B cell (primary cell): ENCODE results near the gene GJC1. TPM values are rescaled to one million over a fixed set of nuclear protein-coding genes. Genes with fewer than 3 reads are reported as not detected.

Experiments used
- ATAC-seq: fragments of 200-7000 bp; cut with Tn5 transposase; one replicate; pipeline ENCODE4 v1.10.0; 2021; ENCODE audit warnings: low read depth, mild to moderate bottlenecking, moderate number of reproducible peaks, moderate library complexity
- CTCF ChIA-PET: fragments of 350-600 bp; sonication (Branson Sonifier 250); formaldehyde crosslinking; loops from one replicate; lab custom pipeline; 2021; ENCODE audit warnings: antibody characterized with exemption, inconsistent platforms; lab: Charles Lee
- POLR2A ChIA-PET: fragments of 350-600 bp; sonication (Branson Sonifier 250); formaldehyde crosslinking; loops from one replicate; lab custom pipeline; 2021; ENCODE audit warnings: antibody characterized with exemption; lab: Charles Lee
- DNase-seq: peaks from one replicate; pipeline ENCODE4 v3.0.0; 2013
- H2AFZ ChIP-seq: 2 replicates; pipeline ENCODE4 v1.6.1; 2012; ENCODE audit warnings: mild to moderate bottlenecking, low read depth, low read length; ENCODE audit not compliant: insufficient read depth, poor library complexity, severe bottlenecking
- H3K27ac ChIP-seq, 2 donors: 1 replicate in 1 of 2; 2 replicates in 1 of 2; pipeline ENCODE4 v1.5.1; 2012 to 2013; ENCODE audit warnings: low read length in 2 of 2, mild to moderate bottlenecking in 2 of 2, moderate library complexity in 1 of 2
- H3K27me3 ChIP-seq, 4 experiments: fragments of 200-600 bp in 1 of 4; sonication (generic) in 1 of 4; replicated peaks in 1 of 4; 1 replicate in 2 of 4; 2 replicates in 2 of 4; pipeline versions ENCODE4 v1.6.1 to v1.7.0; 2013 to 2016; ENCODE audit warnings: low read length in 3 of 4, mild to moderate bottlenecking in 2 of 4, mixed read lengths in 1 of 4, moderate library complexity in 1 of 4; ENCODE audit not compliant: insufficient read depth in 4 of 4, control insufficient read depth in 3 of 4; ENCODE audit errors: control extremely low read depth in 1 of 4
- H3K36me3 ChIP-seq, 2 experiments: replicated peaks in 1 of 2; 1 replicate in 1 of 2; 2 replicates in 1 of 2; pipeline versions ENCODE4 v1.6.1 to v1.7.1; 2013; ENCODE audit warnings: low read length in 1 of 2; ENCODE audit not compliant: insufficient read depth in 2 of 2, control insufficient read depth in 1 of 2; ENCODE audit errors: control extremely low read depth in 1 of 2, extremely low read depth in 1 of 2
- H3K4me1 ChIP-seq, 2 donors: fragments of 200-600 bp in 1 of 2; sonication (generic) in 1 of 2; 1 replicate in 1 of 2; 2 replicates in 1 of 2; pipeline versions ENCODE4 v1.5.1 to v1.6.1; 2013 to 2017; ENCODE audit warnings: low read length in 2 of 2; ENCODE audit not compliant: control insufficient read depth in 2 of 2, insufficient read depth in 2 of 2
- H3K4me2 ChIP-seq: replicated peaks from 2 replicates; pipeline ENCODE3; 2012; ENCODE audit warnings: mild to moderate bottlenecking, low read depth, low read length; ENCODE audit not compliant: poor library complexity, severe bottlenecking
- H3K4me3 ChIP-seq, 5 experiments: fragments of 200-600 bp in 1 of 5; sonication (generic) in 1 of 5; 1 replicate in 3 of 5; 2 replicates in 2 of 5; pipeline versions ENCODE4 v1.5.1 to v1.7.0; 2011 to 2016; ENCODE audit warnings: low read length in 4 of 5, mild to moderate bottlenecking in 4 of 5, low read depth in 2 of 5, control low read depth in 1 of 5, moderate library complexity in 1 of 5; ENCODE audit not compliant: insufficient read depth in 1 of 5; ENCODE audit errors: control extremely low read depth in 1 of 5, extremely low read depth in 1 of 5
- H3K79me2 ChIP-seq: fragments of 200-600 bp; sonication (generic); one replicate; pipeline ENCODE4 v1.6.0; 2016; ENCODE audit warnings: low read length; ENCODE audit not compliant: control insufficient read depth, insufficient read depth
- H3K9ac ChIP-seq: fragments of 200-600 bp; sonication (generic); 2 replicates; pipeline ENCODE4 v1.6.1; 2017; ENCODE audit warnings: mild to moderate bottlenecking, low read length, moderate library complexity
- H3K9me3 ChIP-seq, 3 donors: one replicate each; pipeline versions ENCODE4 v1.6.1 to v1.7.1; 2013; ENCODE audit warnings: low read length in 2 of 3; ENCODE audit not compliant: control insufficient read depth in 2 of 3, insufficient read depth in 1 of 3; ENCODE audit errors: control extremely low read depth in 1 of 3
- H4K20me1 ChIP-seq: 2 replicates; pipeline ENCODE4 v1.6.0; 2012; ENCODE audit warnings: mild to moderate bottlenecking, low read length; ENCODE audit not compliant: insufficient read depth, control insufficient read depth, poor library complexity, severe bottlenecking
- H3K27ac Mint-ChIP-seq: one replicate; pipeline ENCODE4 v1.8.0; 2021; ENCODE audit warnings: mixed read lengths
- H3K27me3 Mint-ChIP-seq: one replicate; pipeline ENCODE4 v1.8.0; 2021; ENCODE audit warnings: mixed read lengths
- H3K4me1 Mint-ChIP-seq: one replicate; pipeline ENCODE4 v1.8.0; 2021; ENCODE audit warnings: mixed read lengths
- H3K4me3 Mint-ChIP-seq: one replicate; pipeline ENCODE4 v1.8.0; 2021; ENCODE audit warnings: mixed read lengths
- H3K9me3 Mint-ChIP-seq: one replicate; pipeline ENCODE4 v1.8.0; 2022; ENCODE audit warnings: mixed read lengths; ENCODE audit not compliant: insufficient read depth
- EZH2 ChIP-seq: IDR thresholded peaks from 2 replicates; pipeline ENCODE4 v1.6.1; 2012; ENCODE audit warnings: borderline replicate concordance, low read depth, mild to moderate bottlenecking, moderate library complexity, low read length; ENCODE audit not compliant: insufficient read depth, poor library complexity, severe bottlenecking
- WGBS: methylation state at CpG from one replicate; pipeline ENCODE4 v1.1.5; 2013; ENCODE audit warnings: missing lambda C conversion rate; ENCODE audit not compliant: insufficient coverage; 5-methylcytosine and 5-hydroxymethylcytosine counted together
- intact Hi-C: fragments of 100-400 bp; cut with micrococcal nuclease; formaldehyde crosslinking; loops from one replicate; pipeline ENCODE4 v1.10.0; 2022
- polyA plus RNA-seq: library from polyadenylated mRNA; depleted of rRNA; stranded (reverse); fragments of >200 nt; gene quantifications from 2 replicates; pipeline ENCODE4 v1.2.3, GENCODE V29; 2012
- total RNA-seq, 2 donors: library from RNA; stranded (reverse); fragments of 120-200 nt in 1 of 2; gene quantifications; 1 replicate in 1 of 2; 2 replicates in 1 of 2; pipeline versions ENCODE4 v1.2.3 to v1.2.4, GENCODE V29; 2013 to 2022
- TF ChIP-seq, protein P1 (sequence below): fragments of 200-600 bp; IDR thresholded peaks from one replicate; pipeline ENCODE4 v1.8.0; 2022; ENCODE audit warnings: antibody characterized with exemption, mild to moderate bottlenecking

The GJC1 gene
- total and polyA plus RNA-seq, 2 donors (not counting 1 experiment from before 2014, with no cell fraction given), result not detected

DNA sequence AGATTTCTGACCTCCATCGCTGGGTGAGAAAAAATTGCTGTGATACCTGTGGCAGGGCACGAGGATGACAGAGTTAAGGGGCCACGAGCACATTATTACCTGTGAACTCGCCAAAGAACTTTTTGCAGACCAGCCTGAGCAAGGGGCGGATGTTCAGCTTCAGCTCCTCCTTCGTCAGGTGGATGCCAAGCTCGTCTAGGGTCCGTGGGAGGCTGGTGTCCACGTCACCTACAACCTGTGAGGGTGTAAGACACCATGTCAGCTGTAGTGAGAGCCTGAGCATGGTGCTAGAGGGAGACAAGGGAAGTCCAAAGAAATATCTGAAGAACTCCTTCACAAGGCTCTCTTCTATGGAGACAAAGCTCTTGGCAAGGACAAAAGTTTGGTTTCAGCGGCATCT is 34.7 kb upstream of the GJC1 start:
- ChIA-PET POLR2A (no interaction called here), CTCF (interaction anchor here (0.8 to 9.7 kb wide), 15 partner anchors 8 to 331 kb away, joined by 3 to 208 read pairs (median 4); partner anchors contain the start of gene EFTUD2)
- DNase-seq, result no peak
- H3K79me2 ChIP-seq, result no peaks in the 10 kb centered on the region
- intact Hi-C loops, result loop anchor here (1.0 kb wide), 2 partner anchors 86 to 90 kb away; no protein-coding TSS in a partner anchor
- no peak overlapping the region for H3K4me3 Mint-ChIP-seq
- H3K4me1 Mint-ChIP-seq, result no peaks in the 10 kb centered on the region
- H3K4me2 ChIP-seq, result no peak overlapping the region
- no peak overlapping the region for H2AFZ ChIP-seq
- H3K4me3 ChIP-seq, result no peak overlapping the region
- H3K27ac Mint-ChIP-seq, result no peak overlapping the region
- H3K9ac ChIP-seq, result no peak overlapping the region
- TF ChIP-seq, protein P1, sequence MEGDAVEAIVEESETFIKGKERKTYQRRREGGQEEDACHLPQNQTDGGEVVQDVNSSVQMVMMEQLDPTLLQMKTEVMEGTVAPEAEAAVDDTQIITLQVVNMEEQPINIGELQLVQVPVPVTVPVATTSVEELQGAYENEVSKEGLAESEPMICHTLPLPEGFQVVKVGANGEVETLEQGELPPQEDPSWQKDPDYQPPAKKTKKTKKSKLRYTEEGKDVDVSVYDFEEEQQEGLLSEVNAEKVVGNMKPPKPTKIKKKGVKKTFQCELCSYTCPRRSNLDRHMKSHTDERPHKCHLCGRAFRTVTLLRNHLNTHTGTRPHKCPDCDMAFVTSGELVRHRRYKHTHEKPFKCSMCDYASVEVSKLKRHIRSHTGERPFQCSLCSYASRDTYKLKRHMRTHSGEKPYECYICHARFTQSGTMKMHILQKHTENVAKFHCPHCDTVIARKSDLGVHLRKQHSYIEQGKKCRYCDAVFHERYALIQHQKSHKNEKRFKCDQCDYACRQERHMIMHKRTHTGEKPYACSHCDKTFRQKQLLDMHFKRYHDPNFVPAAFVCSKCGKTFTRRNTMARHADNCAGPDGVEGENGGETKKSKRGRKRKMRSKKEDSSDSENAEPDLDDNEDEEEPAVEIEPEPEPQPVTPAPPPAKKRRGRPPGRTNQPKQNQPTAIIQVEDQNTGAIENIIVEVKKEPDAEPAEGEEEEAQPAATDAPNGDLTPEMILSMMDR, result no peak
- peaks cover 5% of the 10 kb centered on the region for H4K20me1 ChIP-seq
- no peaks in the 10 kb centered on the region for H3K27me3 ChIP-seq
- no peaks in the 10 kb centered on the region for H3K27me3 Mint-ChIP-seq
- no peak for ATAC-seq
- 83% methylated on average over 10 of the region's 10 CpGs for WGBS
- no peaks in the 10 kb centered on the region for H3K9me3 Mint-ChIP-seq
- H3K36me3 ChIP-seq, result peaks cover 6 to 82% of the 10 kb centered on the region in 2 experiments
- no peaks in the 10 kb centered on the region for H3K9me3 ChIP-seq
- no peak overlapping the region for H3K27ac ChIP-seq
- H3K4me1 ChIP-seq, result no peaks in the 10 kb centered on the region

DNA sequence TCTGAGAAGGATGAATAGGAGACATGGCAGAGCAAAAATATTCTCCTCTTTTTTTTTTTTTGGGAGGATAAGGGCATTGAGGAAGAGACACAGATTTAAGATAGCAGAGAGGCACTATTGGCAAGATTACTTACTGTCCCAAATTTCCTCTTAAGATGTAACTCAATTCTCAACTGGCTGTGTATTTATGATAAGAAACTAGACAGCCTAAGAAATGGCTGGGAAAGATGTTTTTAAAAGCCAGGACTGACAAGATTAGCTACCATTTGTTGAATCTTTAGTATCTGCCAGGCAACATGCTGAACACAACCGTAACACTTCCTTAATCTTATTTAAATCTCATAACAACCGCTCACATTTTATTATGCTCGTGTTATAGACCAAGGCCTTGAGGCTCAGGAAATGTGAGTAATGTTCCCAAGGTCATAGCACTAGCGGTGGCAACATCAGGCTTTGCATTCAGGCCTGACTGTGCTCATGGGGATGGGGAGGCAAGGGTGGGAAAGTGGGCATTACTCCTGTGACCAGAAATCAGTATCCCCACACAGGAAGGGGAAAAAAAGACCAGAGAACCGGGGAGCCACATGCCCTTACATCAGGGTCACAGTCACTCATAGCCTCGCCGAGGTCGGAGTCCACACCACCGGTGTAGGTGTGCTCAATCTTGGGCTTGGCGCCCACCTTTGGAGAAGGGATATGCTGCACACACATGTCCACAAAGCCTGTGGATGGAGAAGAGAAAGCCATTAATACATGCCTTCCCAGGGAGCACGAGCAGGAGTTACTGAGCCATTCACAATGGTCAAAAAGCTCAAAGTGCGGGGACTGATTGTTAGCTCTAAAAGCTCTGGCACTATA is 33.2 kb upstream of the GJC1 start:
- DNase-seq (no peak), ATAC-seq (no peak)
- H2AFZ ChIP-seq, result no peak overlapping the region
- ChIA-PET CTCF (interaction anchor here (0.6 to 9.7 kb wide), 5 partner anchors 14 to 88 kb away, joined by 3 to 208 read pairs (median 4); no protein-coding TSS in a partner anchor), POLR2A (no interaction called here)
- Mint-ChIP-seq H3K4me1 (no peaks in the 10 kb centered on the region), H3K9me3 (no peaks in the 10 kb centered on the region), H3K4me3 (no peak overlapping the region), H3K27ac (no peak overlapping the region), H3K27me3 (no peaks in the 10 kb centered on the region)
- intact Hi-C loops, result no loop called here
- H3K4me2 ChIP-seq, result no peak overlapping the region
- H3K27me3 ChIP-seq, result no peaks in the 10 kb centered on the region
- 97% methylated on average over 3 of the region's 12 CpGs for WGBS
- no peak overlapping the region for H3K9ac ChIP-seq
- no peaks in the 10 kb centered on the region for H3K79me2 ChIP-seq
- H4K20me1 ChIP-seq, result peaks cover 5% of the 10 kb centered on the region
- no peaks in the 10 kb centered on the region for H3K4me1 ChIP-seq
- no peak overlapping the region for H3K27ac ChIP-seq
- no peak overlapping the region for H3K4me3 ChIP-seq
- no peak for TF ChIP-seq EZH2
- TF ChIP-seq, protein P1, result no peak
- H3K36me3 ChIP-seq, result peaks cover 4 to 85% of the 10 kb centered on the region in 2 experiments
- no peaks in the 10 kb centered on the region for H3K9me3 ChIP-seq
